DOHH2 (cell line): ENCODE measurements around the gene VPS37D.

Source experiments
- EZH2phosphoT487 ChIP-seq: fragments of 200-600 bp; sonication (generic); IDR thresholded peaks from 2 replicates; pipeline ENCODE4 v1.6.1; 2017; ENCODE audit warnings: borderline replicate concordance, mild to moderate bottlenecking, antibody characterized with exemption, low read length, moderate library complexity, mixed read lengths
- TF ChIP-seq, protein P1 (sequence below): fragments of 200-600 bp; sonication (generic); IDR thresholded peaks from one replicate; pipeline ENCODE4 v1.5.1; 2014; ENCODE audit warnings: antibody characterized with exemption, mild to moderate bottlenecking, low read depth, low read length; ENCODE audit not compliant: poor library complexity, severe bottlenecking

DNA sequence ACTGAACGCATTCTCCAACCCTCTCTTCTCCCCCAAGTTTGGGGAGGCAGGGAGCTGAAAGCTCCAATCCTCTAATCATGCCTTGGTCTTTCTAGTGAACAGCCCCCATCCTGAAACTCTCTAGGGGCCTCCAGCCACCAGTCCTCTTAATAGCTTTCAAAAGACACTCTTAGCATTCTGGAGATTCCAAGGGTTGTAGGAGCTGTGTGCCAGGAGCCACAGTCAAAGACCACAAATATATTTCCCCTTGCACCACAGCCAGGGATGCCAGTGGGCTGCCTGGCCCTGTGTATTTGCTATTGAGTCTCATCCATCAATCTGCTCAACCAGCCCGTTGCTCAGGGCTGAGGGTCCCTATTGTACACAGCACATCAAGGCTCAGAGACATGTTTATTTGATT is 24.8 kb upstream of the VPS37D start:
- TF ChIP-seq, protein P1, sequence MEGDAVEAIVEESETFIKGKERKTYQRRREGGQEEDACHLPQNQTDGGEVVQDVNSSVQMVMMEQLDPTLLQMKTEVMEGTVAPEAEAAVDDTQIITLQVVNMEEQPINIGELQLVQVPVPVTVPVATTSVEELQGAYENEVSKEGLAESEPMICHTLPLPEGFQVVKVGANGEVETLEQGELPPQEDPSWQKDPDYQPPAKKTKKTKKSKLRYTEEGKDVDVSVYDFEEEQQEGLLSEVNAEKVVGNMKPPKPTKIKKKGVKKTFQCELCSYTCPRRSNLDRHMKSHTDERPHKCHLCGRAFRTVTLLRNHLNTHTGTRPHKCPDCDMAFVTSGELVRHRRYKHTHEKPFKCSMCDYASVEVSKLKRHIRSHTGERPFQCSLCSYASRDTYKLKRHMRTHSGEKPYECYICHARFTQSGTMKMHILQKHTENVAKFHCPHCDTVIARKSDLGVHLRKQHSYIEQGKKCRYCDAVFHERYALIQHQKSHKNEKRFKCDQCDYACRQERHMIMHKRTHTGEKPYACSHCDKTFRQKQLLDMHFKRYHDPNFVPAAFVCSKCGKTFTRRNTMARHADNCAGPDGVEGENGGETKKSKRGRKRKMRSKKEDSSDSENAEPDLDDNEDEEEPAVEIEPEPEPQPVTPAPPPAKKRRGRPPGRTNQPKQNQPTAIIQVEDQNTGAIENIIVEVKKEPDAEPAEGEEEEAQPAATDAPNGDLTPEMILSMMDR, result no peak
- TF ChIP-seq EZH2phosphoT487, result no peak
